HG03064 (cell line): ENCODE results near the gene AMER3.

Experiments
- ATAC-seq: cut with Tn5 transposase; IDR thresholded peaks from one replicate; pipeline ENCODE4 v1.9.1; 2021; ENCODE audit warnings: low read depth; ENCODE audit not compliant: unreplicated experiment

Gene AMER3

DNA sequence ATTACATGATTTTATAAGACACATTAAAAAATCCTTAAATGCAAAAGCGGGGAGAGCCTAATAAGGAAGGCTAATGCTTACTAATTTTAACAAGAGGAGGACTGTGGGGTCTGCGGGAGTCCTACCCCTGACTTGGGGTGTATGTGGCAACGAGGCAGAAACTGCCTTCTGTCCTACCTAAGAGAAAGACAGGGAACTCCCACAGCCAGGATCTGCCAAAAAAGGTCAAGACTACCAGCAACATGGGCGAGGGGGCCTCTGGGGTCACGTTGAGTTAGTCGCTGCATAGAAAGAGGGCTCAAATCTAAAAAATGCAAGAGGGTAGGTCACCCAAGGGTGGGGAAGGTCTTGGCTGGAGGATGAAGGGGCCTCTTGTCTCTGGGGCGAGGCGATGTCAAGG, 529 bp upstream of the AMER3 start:
- no peak for ATAC-seq

DNA sequence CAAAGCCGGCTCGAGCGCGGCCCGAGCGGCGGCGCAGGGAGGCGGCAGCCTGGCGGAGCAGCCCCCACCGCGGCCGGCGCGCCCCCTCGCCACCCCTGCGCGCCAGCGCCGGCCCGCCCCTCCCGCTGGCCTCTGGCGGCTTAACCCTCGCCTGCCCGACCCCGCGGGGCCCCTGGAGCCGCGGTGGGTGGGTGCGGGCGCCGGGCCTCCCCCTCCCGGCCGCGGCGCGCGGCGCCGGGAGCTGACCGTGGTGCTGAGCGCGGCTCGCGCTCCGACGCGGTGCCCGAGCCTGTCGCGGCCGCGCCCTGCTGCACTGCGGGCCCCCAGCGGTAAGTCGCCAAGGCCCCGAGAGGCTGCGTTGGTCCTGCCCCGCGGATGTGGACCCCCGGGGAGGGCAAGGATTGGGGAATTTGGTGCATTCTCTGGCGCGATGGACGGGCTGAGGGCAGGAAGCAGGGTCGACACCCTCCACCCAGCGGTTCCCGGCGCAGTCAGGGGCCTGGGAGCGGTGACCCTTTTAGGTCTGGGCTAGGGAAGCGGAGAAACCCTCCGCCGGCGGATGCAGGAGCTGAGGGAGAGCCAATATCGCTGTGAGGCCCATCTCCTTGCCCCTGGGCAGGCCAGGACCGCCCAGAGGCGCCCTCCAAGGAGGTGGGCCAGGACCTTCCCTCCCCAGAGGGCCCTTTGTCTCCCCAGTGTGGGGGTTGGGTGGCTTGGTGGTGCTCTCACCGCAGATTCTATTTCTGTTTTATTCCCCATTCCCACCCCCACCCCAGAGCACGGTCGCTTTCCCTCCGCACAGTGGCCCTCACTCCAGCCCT, 923 bp downstream of the AMER3 start:
- ATAC-seq: no peak

DNA sequence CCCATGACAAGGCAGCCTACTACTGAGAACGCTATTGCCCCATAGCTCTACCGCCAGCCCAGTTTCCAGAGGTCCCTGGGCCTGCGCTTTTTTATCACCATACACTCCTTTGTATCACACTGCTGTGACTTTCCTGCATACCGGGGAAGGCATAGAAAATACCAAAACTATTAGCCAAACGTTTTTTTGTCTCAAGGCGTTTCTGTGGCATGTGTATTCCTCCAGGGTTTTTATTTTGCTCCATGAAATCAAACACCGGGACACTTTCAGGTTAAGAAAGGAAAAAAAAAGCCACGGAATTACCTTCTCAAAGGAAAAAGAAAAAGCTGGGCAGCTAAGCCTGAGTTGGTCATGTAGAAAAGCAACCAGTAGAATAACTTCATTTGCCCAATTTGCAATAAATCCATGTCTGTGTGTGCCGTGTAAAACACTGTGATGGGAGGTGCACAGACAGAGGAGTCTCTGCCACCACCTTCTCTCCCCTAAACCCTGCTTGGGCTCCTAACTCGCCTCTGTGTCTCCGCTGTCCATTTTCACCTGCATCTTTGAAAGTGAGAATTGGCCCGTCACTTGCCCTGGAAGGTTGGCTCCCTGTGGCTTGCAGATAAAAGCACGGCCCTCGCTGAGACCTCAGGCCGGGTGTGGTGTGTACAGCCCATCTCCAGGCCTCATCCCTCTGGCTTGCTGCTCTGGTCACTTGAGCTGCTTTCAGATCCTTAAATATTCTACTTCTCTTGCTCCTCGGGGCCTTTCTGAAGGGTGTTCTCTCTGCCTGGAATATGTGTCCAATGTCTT, 1.7 kb downstream of the AMER3 start:
- no peak for ATAC-seq

DNA sequence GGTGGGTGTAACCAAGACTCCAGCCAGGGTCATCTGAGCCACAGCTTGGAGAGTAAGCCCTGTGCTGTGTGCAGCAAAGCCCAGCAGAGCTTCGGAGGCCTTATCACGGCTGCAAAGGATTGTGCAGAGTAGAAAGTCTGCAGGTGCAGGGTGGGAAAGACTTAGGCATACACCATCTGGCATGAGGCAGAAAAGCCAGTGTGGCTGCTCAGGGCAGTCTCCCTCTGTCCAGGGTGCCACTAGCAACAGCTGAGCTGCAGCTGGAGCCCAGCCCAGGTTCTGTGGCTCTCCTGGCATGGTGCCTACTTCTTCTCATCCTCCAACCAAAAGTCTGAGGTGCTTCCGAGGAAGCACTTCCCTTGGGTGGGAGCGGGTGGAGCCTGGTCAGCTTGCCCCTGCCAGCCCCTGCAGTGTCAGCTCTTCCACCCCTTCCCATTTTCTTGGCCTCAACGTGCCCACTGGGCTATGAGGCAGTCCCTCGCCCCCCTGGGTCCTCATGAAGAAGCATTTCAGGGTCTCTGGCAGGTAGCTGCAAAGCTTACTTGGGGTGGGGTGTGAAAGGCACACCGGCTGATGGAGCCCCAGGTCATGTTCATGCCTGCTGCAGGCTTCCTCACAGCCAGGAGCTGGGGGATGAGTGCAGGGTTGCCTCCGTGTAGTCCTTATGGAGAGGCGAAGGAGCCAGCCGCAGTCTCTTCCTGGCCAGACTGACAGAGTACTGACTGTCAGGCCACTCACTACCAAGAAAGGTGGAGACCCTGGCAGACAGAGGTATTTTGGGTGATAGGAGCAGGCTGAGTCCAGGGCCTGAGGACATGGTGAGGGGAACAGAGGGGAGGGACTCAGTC, 4.8 kb downstream of the AMER3 start:
- no peak for ATAC-seq

DNA sequence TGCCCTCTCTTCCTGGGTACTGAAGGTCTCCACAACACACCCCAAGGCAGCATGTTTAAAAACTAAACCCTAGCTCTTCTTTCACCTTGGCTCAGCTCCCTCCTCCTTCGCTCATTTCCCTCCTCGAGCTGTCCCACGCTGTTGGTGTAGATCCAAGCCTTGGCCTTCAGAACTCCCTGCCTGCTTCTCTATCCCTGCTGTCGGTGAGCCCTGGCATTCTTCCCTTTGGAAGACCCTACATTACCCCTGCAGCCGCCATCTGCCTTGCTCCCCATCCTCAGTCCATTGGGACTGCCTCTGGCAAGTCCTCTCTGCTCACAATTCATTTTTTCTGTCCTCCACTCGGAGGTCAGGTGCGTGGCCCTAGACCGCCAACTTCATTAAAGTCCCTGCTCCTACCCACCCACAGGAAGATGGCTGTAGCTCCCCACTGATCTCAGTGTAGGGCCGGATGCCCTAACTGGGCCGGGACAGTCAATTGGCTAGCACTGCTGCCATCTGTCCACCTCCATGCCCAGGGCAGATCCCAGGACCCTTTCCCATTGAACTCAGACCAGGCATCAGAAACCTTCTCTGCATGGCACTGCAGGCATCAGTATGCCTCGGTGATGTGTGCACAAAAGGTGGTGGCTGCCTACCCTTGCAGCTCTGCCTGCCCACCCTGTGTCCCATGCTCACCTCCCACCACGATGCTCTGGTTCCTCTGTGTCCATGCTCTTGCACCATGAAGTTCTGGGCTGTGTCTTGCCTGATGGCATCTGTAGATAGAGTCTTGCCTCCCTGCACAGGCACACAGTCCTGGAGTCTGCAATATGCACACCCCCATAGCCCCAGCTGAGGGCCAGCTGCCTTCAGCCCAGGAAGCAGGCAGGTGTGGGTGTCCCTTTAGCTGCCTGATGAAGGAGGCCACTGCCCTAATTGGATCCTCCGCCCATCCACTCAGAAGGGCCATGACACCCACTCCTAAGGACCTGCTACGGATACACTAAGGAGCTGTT, 5.7 kb downstream of the AMER3 start:
- ATAC-seq: no peak

DNA sequence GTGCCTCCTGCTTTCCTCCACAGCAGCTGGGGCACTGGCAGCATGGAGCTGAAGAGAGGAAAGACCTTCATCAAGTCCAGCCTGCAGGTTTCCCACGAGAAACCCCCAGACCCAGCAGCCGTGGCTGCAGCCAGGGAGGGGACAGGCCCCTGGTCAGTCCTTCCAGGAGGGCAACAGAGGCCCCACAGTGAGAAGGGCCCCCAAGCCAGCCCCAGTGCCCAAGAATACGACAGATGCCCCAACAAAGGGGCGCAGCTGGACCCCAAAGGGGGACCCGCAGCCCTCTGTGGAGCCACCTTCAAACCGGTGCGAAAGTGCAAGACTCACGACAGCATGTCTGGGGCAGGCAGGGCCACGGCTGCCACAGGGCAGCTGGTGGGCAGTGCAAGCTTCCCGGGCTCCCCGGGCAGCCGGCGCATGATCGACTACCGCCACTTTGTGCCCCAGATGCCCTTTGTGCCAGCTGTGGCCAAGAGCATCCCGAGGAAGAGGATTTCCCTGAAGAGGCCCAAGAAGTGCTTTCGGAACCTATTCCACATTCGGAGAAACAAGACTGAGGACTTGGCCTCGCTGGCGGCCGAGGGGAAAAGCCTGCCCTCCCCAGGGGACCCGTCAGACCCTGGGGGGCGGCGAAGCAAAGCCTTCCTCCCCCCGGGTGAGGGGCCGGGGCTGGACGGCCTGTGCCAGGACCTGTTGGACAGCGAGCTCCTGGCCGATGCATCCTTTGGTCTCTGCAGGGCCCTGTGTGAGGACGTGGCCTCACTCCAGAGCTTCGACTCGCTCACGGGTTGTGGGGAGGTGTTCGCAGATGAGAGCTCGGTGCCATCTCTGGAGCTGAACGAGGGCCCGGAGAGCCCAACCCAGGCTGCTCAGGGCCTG, 6.9 kb downstream of the AMER3 start:
- no peak for ATAC-seq

DNA sequence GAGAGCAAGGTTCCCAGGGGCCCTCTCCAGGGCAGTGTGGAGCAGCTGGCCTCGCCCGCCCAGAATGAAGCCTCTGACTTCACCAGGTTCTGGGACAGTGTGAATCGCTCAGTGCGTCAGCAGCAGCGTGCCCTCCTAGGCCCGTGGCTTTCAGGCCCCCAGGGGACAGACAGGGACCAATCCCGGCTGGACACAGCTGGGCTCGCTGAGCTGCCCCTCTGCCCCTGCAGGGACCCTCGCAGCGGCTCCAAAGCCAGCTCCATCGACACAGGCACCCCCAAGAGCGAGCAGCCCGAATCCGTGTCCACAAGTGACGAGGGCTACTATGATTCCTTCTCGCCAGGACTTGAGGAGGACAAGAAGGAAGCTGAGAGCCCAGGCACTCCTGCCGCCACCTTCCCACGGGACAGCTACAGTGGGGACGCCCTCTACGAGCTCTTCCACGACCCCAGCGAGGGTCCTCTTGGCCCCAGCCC, 7.6 kb downstream of the AMER3 start:
- no peak for ATAC-seq

DNA sequence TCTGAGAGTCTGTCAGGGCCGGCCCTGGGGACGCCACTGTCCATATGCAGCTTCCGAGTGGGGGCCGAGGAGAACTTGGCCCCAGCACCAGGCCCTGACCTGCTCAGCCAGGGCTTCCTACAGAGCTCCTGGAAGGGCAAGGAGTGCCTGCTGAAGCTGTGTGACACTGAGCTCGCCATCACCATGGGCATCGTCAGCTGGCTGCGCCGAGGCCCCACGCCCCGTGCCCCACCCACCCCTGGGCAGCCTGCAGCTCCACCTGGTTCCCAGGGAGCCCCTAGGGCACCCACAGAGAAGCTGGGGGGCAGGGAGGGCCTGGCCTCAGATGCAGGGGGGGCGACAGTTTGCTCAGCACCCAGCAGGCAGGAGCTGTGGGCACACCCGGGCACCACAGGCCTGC, 8.1 kb downstream of the AMER3 start:
- ATAC-seq: no peak

DNA sequence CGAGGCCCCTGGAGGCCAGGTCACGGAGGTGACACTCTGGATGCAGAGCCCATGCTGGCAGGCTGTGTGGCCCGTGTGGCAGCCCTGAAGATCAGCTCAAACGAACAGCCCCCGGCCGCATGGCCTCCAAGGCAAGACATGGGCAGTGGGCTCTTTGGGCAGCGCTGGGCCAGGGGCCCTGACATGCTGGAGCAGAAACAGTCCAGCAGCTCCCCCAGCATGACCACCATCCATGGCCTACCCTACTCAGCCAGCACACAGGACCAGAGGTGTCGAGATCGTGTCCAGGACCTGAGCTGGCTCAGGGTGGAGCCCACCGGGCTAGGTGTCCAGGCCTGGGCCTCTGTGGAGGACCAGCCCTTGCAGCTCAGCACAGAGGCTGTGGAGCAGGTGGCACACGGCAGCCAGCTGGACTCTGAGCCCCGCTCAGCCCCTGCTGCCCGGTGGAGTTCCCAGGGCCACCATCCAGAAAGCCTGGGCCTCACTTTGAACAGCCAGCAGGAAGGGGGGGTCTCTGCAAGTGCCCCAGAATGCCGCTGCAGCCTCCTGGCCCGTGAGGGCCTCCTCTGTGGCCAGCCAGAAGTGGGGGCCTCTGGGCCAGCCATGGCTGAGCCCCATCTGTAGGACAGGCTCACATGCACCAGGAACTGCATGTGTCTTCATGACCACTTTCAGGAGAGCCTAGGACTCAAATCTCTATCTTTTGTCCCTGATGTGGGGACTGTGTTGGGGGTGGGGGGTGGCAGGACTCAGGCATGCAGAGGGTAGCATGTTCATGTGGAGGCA, 8.9 kb downstream of the AMER3 start:
- no peak for ATAC-seq

DNA sequence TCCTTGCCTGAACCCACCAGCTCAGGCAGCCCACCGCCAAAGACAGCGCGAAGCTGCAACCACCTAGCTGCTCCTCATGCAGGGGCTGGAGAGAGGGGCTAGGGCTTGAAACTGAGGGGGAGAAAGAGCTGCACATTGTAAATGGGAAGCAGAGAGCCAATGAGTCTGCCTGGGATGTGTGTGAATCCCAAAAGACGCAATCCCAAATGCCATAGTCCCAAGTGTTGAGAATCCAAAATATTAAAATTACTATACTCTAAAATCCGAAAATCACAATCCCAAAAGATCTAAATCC, 9.4 kb downstream of the AMER3 start:
- ATAC-seq: no peak

DNA sequence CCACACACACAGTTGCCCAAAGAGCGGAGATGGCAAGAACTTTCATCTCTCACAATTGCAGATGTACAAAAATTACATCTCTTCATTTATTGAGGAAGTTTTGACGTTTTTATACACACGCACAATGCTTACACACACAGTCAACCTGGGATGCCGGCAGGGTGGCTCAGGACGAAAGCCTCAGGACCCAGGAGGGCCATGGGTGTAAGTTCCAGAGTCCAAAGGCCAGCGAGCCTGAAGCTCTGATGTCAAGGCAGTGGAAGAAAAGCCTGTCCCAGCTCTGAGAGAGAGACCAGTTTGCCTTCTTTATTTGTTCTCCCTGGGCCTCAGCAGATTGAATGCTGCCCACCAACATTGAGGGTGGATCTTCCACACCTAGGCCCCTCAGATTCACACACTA, 10.1 kb downstream of the AMER3 start:
- ATAC-seq: no peak

DNA sequence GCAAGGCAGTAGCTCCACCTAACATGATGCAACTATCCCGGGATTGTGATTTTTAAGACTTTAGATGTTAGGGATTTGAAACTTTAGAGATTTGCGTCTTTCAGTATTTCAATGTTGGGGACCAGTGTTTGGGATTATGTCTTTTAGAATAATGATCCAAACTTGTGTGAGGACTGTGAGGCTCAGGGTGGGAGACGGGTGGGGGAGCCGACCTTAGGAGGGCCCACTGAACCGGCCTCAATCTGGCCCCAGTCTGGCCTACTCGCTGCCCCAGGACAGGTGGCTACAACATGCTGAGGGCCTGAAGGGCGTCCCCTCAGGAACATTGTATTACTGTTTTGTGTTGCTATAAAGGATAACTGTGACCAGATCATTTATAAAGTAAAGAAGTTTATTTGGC, 10.7 kb downstream of the AMER3 start:
- ATAC-seq: no peak

DNA sequence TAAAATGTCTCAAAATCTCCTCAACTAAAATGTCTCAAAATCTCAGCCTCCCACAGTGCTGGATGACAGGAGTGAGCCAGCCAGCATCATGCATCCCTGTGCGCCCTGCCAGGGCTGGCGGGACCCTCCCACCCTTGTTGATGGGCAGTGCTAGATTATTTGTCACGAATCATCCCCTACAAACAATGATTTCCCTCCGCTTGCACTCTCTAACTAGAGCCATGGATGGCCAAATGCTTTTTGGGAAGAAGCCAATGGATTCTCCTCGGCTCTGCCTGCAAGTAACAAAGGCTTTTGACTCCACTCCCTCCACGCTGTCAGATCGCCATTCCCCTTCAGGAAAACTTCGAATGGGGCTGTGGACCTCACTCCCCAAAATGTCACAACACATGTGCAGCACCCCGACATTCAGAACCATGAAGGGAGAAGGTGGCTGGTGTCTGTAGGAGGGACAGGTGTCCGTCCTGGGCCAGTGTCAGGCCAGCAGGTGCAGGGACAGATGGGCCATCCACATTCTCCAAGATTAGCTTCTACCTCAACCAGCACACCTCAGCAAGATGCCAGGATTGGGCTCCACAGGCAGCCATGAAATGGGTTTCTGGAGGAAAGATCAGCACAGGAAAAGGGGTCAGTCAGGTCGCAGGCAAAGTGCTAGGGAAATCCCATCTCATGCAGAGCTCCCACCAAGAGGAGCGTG, 11.5 kb downstream of the AMER3 start:
- ATAC-seq: no peak

DNA sequence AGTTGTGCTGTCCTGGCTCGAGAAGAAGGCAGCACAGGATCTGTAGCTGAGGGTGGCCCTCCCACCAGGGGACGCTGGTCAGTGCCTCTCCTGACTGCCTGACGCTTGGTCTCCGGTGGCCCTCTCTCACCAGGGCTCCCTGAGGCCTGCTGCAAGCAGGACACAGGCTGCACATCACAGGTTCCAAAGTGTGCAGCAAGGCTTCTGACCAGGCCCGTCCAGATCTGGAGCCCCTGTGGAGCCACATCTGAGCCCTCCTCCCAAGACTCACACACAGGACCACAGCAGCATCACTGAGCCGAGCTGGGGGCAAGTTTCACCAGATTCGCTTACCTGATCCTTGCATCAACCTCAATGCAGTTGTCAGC, 12.1 kb downstream of the AMER3 start:
- no peak for ATAC-seq

DNA sequence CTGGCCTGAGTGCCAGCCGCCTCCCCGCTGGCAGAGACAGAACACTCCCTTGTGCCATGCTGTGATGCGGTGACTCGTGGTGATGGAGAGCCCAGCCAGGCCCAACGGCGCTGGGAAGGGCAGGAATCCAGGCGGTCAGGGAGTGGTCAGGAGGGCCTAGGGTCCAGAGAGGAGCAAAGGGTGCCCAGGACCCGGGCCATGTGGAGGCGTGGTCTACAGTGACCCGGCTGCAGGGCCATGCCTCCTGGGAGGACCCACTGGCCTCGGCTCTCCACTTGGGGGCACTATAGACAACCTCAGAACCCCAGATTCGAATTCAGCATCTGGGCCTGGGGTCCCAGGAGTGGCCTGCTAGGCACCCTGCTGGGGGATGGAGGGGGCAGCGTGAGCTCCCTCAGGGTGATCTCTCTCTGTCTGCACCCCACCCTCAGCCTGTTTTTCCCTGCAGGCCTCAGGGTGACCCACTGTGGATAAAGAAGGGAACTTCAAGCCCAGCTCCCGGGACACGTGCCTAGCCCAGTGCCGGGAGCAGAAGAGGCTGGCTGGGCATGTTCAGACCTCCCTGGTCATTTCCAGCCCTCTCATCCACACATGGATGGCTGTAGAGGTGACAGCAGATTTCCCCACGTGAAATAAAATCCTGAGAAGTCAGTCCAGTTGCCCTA, 13.0 kb downstream of the AMER3 start:
- ATAC-seq: no peak

DNA sequence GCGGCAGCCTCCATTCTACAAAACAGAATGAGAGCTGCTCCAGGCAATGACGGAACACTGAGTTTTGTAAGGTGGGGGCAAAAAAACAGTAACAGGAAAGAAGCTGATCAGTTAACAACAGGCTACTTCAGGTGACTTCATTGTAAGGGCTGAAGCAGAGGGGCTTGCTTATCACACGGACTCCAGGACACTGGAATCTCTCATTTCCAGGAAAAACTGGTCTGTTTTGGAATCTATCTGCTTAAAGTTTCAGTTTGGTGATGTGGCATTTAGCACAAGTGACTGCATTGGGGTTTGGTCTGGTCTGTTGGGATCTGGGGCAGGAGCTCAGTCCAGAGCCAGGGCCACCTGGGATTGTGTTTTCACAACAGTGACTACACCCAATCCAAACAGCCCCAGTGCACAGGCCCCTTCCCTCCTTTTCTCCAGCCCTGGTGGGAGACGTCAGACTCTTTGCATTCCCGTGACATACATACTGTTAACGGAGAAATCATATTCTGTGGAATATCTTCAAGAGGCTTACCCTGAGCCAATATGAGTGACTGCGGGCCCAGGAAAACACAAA, 14.1 kb downstream of the AMER3 start:
- no peak for ATAC-seq

DNA sequence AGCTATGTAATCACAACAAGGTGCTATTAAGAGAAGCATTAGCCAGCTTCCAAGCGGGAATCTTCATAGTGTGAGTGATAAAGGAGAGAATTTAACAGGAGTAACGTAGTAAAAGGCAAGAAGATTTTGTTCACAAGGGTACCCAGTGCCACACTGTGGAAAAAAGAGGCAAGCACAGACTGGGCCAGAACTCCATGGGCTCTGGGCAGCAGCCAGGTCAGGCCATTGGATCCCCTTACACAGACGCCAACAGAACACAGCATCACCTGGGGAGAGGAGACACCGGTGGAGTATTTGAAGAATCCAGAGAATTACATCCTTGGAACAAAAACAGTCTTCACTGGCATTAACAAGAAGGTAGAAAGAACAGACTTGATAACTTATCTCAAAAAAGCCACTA, 21.2 kb downstream of the AMER3 start:
- ATAC-seq: no peak
